K562 (cell line): ENCODE measurements around the gene TTC23L. TPM values are rescaled to one million over a fixed set of nuclear protein-coding genes. Genes with fewer than 3 reads are reported as not detected.
A peak's percentile ranks its signal among the peaks of the same experiment; 100 is the strongest.

Experiments used
- ELF2 ChIP-seq: fragments of 250-450 bp; sonication (Bioruptor Pico); IDR thresholded peaks from 2 replicates; pipeline ENCODE4 v1.5.0; 2021; ENCODE audit warnings: mild to moderate bottlenecking
- ETV1 ChIP-seq: fragments of 450-650 bp; conservative IDR thresholded peaks from 2 replicates; pipeline ENCODE4 v1.6.1; 2016; ENCODE audit warnings: missing genetic modification characterization, control low read depth, low read depth, missing compliant biosample characterization
- FOSL1 ChIP-seq: fragments of 200-800 bp; sonication (Bioruptor generic); conservative IDR thresholded peaks from 2 replicates; pipeline ENCODE4 v1.6.1; 2016; ENCODE audit warnings: missing genetic modification characterization, missing compliant biosample characterization
- FOXA3 ChIP-seq, 2 experiments: fragments of 450-650 bp in 1 of 2; sonication (generic) in 1 of 2; formaldehyde crosslinking; IDR thresholded peaks in 1 of 2; conservative IDR thresholded peaks in 1 of 2; 2 replicates each; pipeline versions ENCODE4 v1.4.0 to v1.8.0; 2020 to 2022; ENCODE audit warnings: mild to moderate bottlenecking in 2 of 2, missing genetic modification reagents in 1 of 2
- HNRNPL ChIP-seq: fragments of 200-400 bp; formaldehyde crosslinking; IDR thresholded peaks from 2 replicates; pipeline ENCODE4 v1.6.1; 2017; ENCODE audit warnings: low read depth, mild to moderate bottlenecking, low read length
- HNRNPUL1 ChIP-seq: fragments of 200-400 bp; formaldehyde crosslinking; IDR thresholded peaks from 2 replicates; pipeline ENCODE4 v1.6.1; 2017; ENCODE audit warnings: low read length
- MEIS2 ChIP-seq: fragments of 450-650 bp; IDR thresholded peaks from 2 replicates; pipeline ENCODE4 v1.6.1; 2014; ENCODE audit warnings: mild to moderate bottlenecking; ENCODE audit not compliant: partially characterized antibody
- MXI1 ChIP-seq: IDR thresholded peaks from 2 replicates; pipeline ENCODE4 v1.6.1; 2011; ENCODE audit warnings: low read depth, mild to moderate bottlenecking, improper control_type of control experiment, low read length
- NFXL1 ChIP-seq: fragments of 450-650 bp; formaldehyde crosslinking; IDR thresholded peaks from 2 replicates; pipeline ENCODE4 v1.4.0; 2021; ENCODE audit warnings: mild to moderate bottlenecking
- OTX1 ChIP-seq: fragments of 450-650 bp; formaldehyde crosslinking; IDR thresholded peaks from 2 replicates; pipeline ENCODE4 v1.4.0; 2022; ENCODE audit warnings: mild to moderate bottlenecking
- POLR2H ChIP-seq: IDR thresholded peaks from 2 replicates; pipeline ENCODE4 v1.6.1; 2016; ENCODE audit warnings: missing genetic modification characterization, low read depth, mild to moderate bottlenecking, control low read depth, missing compliant biosample characterization, moderate library complexity
- POLR3G ChIP-seq: IDR thresholded peaks from 2 replicates; pipeline ENCODE4 v1.6.1; 2011; ENCODE audit not compliant: insufficient read length, insufficient replicate concordance; ENCODE audit errors: extremely low read depth
- POU5F1 ChIP-seq: fragments of 150-350 bp; IDR thresholded peaks from 2 replicates; pipeline ENCODE4 v1.6.1; 2014; ENCODE audit warnings: borderline replicate concordance, low read length, low read depth, mild to moderate bottlenecking; ENCODE audit not compliant: partially characterized antibody
- ZNF140 ChIP-seq: fragments of 250-450 bp; sonication (Bioruptor Pico); IDR thresholded peaks from 2 replicates; pipeline ENCODE4 v1.8.0; 2021; ENCODE audit warnings: moderate library complexity, mild to moderate bottlenecking, inconsistent platforms
- ZNF239 ChIP-seq: fragments of 250-450 bp; sonication (Bioruptor Pico); IDR thresholded peaks from 2 replicates; pipeline ENCODE4 v1.4.0; 2020; ENCODE audit warnings: mild to moderate bottlenecking
- ZNF589 ChIP-seq: fragments of 200-800 bp; sonication (Bioruptor generic); IDR thresholded peaks from 2 replicates; pipeline ENCODE4 v1.6.1; 2016; ENCODE audit warnings: low read depth, missing genetic modification characterization, missing compliant biosample characterization
- polyA plus RNA-seq, 8 experiments: library from polyadenylated mRNA; depleted of rRNA in 4 of 8; stranded (reverse) in 5 of 8; unstranded in 3 of 8; fragments of >200 nt; fragmentation: Nextera tagmentation in 2 of 8; fragmentation: Illumina TruSeq in 1 of 8; extraction: Ambion mirVana in 2 of 8; extraction: Trizol in 1 of 8; gene quantifications; 2 replicates each; pipeline versions ENCODE4 v1.2.1 to v1.2.3, GENCODE V29; 2011 to 2014; ENCODE audit warnings: inconsistent platforms in 1 of 8, missing spikeins in 1 of 8
- total RNA-seq, 7 experiments: library from RNA; depleted of rRNA in 6 of 7; stranded (reverse); fragments of >200 nt in 6 of 7; fragmentation: Illumina TruSeq in 2 of 7; extraction: Trizol in 2 of 7; gene quantifications; 2 replicates each; pipeline versions ENCODE4 v1.2.1 to v1.2.3, GENCODE V29; 2011 to 2021; ENCODE audit warnings: low replicate concordance in 1 of 7
- TF ChIP-seq, protein P1 (sequence below): sonication (generic); formaldehyde crosslinking; IDR thresholded peaks from 2 replicates; pipeline ENCODE4 v1.8.0; 2022; ENCODE audit warnings: mild to moderate bottlenecking, missing genetic modification reagents
- TF ChIP-seq, protein P2 (sequence below): fragments of 450-650 bp; IDR thresholded peaks from 2 replicates; pipeline ENCODE4 v1.6.1; 2016; ENCODE audit warnings: low read depth, mild to moderate bottlenecking, moderate library complexity
- TF ChIP-seq, protein P3 (sequence below): fragments of 250-450 bp; sonication (Bioruptor Pico); IDR thresholded peaks from 2 replicates; pipeline ENCODE4 v1.9.0; 2021; ENCODE audit warnings: mild to moderate bottlenecking, inconsistent platforms

The TTC23L gene
- total and polyA plus RNA-seq, 9 of the 15 experiments (the other 6 are each of a cell fraction or from before 2014, with no cell fraction given) = 0.03 to 0.32 (median 0.14) TPM; not detected in 2

DNA sequence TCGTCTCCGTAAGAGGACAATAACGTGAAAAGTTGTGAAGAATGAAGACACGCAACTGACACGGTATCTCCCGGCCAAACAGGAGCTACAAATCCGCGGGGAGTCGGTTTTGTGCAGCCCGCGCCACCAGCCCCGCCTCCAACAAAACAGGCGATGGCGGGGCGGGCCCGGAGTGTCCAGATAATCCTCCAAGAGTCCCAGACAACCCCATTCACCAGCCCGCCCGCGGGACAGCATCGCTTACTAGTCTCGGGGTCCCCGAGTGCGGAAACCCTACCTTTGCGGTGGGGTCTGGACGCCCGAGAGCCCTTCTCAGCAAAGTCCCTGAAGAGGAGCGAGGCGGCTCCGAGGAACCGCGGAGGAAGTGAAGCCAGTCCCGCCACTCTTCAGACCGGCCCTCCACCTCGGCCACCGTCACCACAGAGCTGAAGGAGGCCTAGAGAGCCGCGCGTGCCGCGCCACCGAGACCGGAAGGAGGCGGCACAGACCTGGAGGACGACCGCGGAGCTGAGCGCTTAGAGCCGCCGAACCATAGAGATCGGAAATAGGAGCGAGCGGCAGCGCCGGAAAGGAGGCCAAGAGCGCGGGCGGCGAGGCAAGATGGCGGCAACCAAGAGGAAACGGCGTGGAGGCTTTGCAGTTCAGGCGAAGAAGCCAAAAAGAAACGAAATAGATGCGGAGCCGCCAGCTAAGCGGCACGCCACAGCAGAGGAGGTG, 76.3 kb downstream of the TTC23L start, which contains the start of the genes BRIX1 and RAD1 (continued):
- TF ChIP-seq HNRNPL = no peak
- TF ChIP-seq OTX1 (CRISPR knock-in tag) = peak; percentile 66; the same call in 1 of the 2 replicates
- peak; percentile 65 for TF ChIP-seq FOSL1 (tag)
- TF ChIP-seq ZNF239 (CRISPR knock-in tag) = no peak; the same call in 1 of the 2 replicates
- peak; percentile 69; the same call in 1 of the 2 replicates for TF ChIP-seq ELF2 (CRISPR knock-in tag)
- TF ChIP-seq, protein P1, sequence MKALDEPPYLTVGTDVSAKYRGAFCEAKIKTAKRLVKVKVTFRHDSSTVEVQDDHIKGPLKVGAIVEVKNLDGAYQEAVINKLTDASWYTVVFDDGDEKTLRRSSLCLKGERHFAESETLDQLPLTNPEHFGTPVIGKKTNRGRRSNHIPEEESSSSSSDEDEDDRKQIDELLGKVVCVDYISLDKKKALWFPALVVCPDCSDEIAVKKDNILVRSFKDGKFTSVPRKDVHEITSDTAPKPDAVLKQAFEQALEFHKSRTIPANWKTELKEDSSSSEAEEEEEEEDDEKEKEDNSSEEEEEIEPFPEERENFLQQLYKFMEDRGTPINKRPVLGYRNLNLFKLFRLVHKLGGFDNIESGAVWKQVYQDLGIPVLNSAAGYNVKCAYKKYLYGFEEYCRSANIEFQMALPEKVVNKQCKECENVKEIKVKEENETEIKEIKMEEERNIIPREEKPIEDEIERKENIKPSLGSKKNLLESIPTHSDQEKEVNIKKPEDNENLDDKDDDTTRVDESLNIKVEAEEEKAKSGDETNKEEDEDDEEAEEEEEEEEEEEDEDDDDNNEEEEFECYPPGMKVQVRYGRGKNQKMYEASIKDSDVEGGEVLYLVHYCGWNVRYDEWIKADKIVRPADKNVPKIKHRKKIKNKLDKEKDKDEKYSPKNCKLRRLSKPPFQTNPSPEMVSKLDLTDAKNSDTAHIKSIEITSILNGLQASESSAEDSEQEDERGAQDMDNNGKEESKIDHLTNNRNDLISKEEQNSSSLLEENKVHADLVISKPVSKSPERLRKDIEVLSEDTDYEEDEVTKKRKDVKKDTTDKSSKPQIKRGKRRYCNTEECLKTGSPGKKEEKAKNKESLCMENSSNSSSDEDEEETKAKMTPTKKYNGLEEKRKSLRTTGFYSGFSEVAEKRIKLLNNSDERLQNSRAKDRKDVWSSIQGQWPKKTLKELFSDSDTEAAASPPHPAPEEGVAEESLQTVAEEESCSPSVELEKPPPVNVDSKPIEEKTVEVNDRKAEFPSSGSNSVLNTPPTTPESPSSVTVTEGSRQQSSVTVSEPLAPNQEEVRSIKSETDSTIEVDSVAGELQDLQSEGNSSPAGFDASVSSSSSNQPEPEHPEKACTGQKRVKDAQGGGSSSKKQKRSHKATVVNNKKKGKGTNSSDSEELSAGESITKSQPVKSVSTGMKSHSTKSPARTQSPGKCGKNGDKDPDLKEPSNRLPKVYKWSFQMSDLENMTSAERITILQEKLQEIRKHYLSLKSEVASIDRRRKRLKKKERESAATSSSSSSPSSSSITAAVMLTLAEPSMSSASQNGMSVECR = peak; percentile 84; the same call in 1 of the 2 replicates
- no peak for TF ChIP-seq ZNF140 (CRISPR knock-in tag)
- TF ChIP-seq, protein P2, sequence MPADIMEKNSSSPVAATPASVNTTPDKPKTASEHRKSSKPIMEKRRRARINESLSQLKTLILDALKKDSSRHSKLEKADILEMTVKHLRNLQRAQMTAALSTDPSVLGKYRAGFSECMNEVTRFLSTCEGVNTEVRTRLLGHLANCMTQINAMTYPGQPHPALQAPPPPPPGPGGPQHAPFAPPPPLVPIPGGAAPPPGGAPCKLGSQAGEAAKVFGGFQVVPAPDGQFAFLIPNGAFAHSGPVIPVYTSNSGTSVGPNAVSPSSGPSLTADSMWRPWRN = peak; percentile 15; the same call in 1 of the 2 replicates
- no peak for TF ChIP-seq POLR3G
- TF ChIP-seq ETV1 (tag) = peak; percentile 99
- peak in 1 of 2 experiments; percentile 13; a peak in 1 of 4 replicates for TF ChIP-seq FOXA3 (CRISPR knock-in tag; conservative IDR thresholded peaks at IDR 0.05 in 1 of 2, IDR thresholded peaks at IDR 0.05 in 1 of 2)
- TF ChIP-seq POU5F1 = peak; percentile 81
- TF ChIP-seq, protein P3, sequence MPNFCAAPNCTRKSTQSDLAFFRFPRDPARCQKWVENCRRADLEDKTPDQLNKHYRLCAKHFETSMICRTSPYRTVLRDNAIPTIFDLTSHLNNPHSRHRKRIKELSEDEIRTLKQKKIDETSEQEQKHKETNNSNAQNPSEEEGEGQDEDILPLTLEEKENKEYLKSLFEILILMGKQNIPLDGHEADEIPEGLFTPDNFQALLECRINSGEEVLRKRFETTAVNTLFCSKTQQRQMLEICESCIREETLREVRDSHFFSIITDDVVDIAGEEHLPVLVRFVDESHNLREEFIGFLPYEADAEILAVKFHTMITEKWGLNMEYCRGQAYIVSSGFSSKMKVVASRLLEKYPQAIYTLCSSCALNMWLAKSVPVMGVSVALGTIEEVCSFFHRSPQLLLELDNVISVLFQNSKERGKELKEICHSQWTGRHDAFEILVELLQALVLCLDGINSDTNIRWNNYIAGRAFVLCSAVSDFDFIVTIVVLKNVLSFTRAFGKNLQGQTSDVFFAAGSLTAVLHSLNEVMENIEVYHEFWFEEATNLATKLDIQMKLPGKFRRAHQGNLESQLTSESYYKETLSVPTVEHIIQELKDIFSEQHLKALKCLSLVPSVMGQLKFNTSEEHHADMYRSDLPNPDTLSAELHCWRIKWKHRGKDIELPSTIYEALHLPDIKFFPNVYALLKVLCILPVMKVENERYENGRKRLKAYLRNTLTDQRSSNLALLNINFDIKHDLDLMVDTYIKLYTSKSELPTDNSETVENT (CRISPR knock-in tag) = peak; percentile 98
- TF ChIP-seq MXI1 = peak; percentile 78
- TF ChIP-seq POLR2H (tag) = peak; percentile 80
- TF ChIP-seq MEIS2 = no peak
- TF ChIP-seq NFXL1 = no peak
- TF ChIP-seq ZNF589 (CRISPR knock-in tag) = no peak
- TF ChIP-seq HNRNPUL1 = no peak
